GM18520 (cell line): ENCODE results near the gene FZD1.
"Not testable (repeated sequence)": the region's sequence is repeated elsewhere in the genome, so short reads cannot be mapped to it uniquely, and the experiment has no call there.

Source experiments
- ATAC-seq: cut with Tn5 transposase; IDR thresholded peaks from one replicate; pipeline ENCODE4 v1.9.1; 2021; ENCODE audit not compliant: unreplicated experiment

The FZD1 gene

DNA sequence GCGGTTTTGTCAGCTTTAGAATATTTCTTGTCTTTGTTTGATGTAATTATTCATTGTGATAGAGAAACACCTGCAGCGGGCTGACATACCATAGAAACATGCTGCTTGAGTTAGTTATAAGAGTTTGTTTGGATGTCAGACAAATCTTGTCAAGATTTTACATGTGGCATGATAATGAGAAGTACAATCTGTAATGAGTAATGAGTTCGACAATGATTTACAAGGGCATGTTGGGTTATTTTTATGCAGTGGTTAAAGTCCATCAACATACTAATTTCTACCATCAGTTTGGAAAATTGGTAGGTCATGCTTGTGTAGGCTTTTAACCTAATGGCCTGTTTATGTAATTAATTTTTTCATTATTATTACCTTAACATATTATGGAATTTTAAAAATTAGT, 31.3 kb downstream of the FZD1 start:
- no peak for ATAC-seq

DNA sequence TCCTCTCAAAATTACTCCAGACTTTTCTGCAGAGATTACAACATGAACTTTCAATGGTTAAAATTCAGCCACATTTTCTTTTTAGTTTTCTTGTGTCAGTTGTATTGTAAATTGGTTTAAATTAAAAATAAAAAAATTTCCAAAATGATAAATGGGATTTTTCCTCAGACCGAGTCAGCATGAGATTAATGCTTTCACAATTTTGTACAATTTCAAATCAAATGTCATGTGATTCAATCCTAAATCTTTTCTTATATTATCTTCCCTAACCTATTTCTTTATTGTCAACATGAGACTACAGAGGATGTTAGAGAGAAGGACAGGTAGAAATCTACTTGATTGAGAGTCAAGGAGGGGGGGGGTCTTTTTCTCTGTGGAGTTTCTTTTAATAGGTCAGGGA, 33.7 kb downstream of the FZD1 start:
- ATAC-seq = no peak

DNA sequence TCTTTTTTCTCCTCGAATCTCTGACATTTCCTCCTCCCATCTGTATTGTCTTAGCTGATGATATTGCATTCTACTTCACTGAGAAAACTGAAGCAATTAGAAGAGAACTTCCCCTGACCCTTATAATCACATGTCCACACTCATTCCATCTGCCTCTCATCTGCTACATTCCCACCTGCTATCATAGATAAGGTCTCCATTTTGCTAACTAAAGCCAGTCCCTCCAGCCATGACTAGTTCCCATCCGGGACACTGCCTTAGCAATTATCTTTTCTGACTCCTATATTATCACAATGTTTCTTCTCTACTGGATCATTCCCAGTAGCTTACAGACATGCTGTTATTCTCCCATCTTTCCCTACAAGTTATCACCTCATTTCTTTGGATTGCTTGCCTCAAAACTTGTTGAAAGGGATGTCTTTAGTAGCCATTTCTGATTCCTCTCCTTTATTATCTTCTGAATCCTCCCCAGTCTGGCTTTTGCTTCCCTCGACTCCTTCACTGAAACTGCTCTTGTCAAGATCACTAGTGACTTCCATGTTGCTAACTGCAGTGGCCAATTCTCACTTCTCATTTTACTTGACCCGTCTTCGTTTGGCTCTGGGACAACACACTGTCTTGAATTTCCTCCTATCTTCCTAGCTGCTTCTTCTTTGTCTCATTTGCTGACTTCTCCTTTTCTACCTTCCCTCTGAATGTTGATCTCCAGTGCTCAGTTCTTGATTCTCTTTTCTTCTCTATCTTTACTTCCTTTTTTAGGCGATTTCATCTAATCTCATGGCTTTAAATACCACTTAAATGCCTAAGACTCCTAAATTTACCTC, 35.9 kb downstream of the FZD1 start:
- ATAC-seq = no peak

GRCh38 chr7:91302794-91303193, 38.6 kb downstream of the FZD1 start:
- ATAC-seq = no peak

GRCh38 chr7:91306266-91306665, 42.0 kb downstream of the FZD1 start:
- ATAC-seq = no peak

- ATAC-seq = no peak
Observed at GRCh38 chr7:91307467-91307866, 43.2 kb downstream of the FZD1 start.

DNA sequence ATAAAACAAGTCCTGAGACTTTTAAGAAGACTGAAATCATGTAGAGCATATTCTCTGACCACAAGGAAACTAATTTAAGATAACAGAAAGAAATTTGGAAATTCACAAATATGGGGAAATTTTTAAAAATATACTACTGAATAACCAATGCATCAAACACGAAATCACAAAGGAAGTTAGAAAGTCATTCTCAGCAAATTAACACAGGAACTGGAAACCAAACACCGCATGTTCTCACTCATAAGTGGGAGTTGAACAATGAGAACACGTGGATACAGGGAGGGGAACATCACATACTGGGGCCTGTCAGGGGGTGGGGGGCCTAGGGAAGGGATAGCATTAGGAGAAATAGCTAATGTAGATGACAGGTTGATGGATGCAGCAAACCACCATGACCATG, 44.0 kb downstream of the FZD1 start:
- ATAC-seq = not testable (repeated sequence)

GRCh38 chr7:91310830-91311460, 46.7 kb downstream of the FZD1 start:
- no peak for ATAC-seq

DNA sequence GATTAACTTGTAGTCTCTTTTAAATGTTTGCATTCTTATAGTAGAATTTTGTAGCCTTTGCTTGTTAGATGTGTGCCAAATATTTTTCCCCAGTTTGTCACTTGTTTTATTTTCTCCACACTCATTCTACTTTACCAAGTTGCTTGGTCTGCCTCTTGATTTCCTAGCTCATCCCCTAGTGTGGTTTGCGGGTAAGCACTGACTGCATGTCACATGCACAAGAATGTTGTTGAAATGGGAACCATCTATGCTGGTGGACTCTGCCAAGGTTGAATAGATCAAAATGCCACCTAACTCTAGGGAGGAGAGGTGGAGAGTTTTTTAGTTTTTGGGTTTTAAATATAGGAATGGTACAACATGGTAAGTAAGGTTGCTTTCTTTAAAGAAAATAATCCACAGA, 47.6 kb downstream of the FZD1 start:
- no peak for ATAC-seq

DNA sequence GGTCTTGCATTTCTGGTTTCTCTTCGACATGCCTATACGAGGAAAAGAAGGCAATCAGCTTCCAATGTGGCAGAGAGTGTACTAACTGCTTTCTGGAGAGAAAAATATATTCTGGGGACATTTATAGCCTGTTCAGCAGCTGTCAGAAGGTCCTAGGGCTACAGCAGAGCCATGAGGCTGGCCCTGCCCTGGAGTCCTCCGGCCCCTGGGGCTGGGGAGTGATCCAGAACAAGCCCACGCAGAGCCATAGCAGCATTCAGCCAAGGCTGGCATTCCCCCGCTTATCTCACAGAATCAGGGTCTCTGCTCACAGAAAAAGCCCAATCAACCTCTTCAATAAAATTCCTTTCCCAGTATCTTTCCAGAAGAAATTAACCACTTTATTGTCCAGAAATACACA, 48.9 kb downstream of the FZD1 start:
- ATAC-seq = no peak

DNA sequence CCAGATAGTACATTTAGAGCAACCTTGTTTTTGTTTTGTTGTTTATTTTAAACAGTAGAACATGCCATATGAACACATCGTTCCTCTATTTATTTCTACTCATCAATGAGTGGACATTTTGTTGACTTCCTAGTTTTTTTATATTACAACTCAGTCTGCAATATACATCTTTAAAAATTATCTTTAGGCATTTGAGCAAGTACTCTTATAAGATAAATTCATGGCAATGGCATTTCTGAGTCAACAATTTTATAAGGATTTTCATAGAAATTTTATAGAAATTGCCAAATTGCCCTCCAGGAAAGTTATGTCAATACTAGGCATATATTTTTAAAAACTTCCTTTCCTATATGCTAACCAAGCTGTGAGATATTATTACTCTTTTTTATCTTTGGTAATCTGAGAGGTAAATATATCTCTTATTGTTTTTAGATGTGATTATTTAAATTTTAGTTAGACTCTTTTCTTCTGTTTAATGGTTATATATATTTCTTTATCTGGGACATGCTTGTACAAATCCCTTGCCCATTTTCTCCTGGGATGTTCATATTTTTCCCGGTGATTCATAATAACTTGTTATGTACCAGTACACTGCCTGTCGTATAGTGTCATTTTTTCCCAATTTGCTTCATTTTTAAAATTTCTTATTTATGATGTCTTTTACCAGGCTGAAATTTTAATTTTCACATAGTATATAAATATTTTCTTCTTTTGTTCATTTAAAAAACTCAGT, 50.5 kb downstream of the FZD1 start:
- no peak for ATAC-seq

DNA sequence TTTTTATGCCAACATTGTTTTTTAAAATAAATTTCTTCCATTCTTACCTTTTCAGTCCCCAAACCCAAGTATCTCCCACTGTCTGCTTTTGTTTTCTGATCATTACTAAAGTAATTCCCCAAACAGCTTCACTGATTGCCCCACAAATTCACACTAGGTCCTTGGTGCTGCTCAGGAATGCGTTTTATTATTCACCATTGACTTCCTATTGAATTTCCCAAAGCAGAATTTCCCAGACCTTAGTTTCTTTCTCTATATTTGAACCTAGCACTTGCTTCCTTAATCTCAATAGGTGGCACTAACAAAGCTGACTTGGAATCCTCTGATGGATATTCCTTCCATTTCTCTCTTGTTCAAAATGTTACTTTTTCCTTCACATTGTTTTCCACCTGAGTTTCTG, 52.2 kb downstream of the FZD1 start:
- ATAC-seq = no peak

- no peak for ATAC-seq
Observed at GRCh38 chr7:91319351-91319750, 55.1 kb downstream of the FZD1 start.

DNA sequence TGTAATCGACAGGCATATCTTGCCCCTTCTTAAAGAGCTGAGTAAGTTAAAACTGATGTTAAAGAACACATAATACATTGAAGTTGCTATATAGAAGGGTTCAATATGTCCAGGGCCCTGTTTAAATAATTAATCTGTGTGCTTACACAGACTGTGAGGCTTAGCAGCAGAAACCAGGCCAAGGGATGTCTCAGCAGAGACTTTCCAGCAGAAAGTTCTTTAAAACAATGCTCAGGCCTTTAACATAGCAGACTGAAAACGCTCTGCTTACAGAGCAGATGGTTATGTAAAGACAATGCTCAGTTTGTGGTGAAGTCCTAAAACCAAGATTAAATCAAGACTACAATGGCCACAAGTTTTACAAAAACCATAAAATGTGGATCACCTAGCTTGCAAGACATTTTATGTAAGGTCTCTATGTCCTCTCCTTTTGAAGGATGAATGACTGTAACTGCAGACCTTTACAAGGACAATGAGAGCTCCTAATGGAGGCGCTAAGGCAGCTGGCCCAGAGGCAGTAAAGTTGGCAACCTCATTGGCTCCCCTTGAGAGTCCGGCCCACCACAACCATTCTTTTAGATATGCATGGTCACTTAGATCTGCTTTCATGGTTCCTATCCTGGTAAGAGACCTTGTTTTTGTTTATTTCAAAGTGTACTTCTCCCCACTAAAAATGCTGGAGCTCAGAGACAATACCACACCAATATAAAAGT, 56.3 kb downstream of the FZD1 start:
- ATAC-seq = no peak
